GM21723 (cell line): Measurements from ENCODE around the gene RACK1.
A peak's percentile ranks its signal among the peaks of the same experiment; 100 is the strongest.

Experiments used
- ATAC-seq: cut with Tn5 transposase; IDR thresholded peaks from one replicate; pipeline ENCODE4 v1.9.1; 2021; ENCODE audit warnings: mild to moderate bottlenecking, moderate library complexity; ENCODE audit not compliant: unreplicated experiment

RACK1 gene

GRCh38 chr5:181259974-181260719 lies 16.4 kb upstream of the RACK1 start:
- peak; percentile 9 for ATAC-seq

GRCh38 chr5:181259283-181259682 lies 15.6 kb upstream of the RACK1 start:
- no peak for ATAC-seq

GRCh38 chr5:181258576-181258975 lies 14.9 kb upstream of the RACK1 start:
- no peak for ATAC-seq

GRCh38 chr5:181255836-181256578 lies 12.3 kb upstream of the RACK1 start:
- no peak for ATAC-seq

- ATAC-seq, result no peak
Measured at GRCh38 chr5:181255276-181255675, 11.6 kb upstream of the RACK1 start.

GRCh38 chr5:181248277-181248676 lies 4.6 kb upstream of the RACK1 start:
- no peak for ATAC-seq

GRCh38 chr5:181246276-181247049 lies 2.8 kb upstream of the RACK1 start:
- peak; percentile 46 for ATAC-seq

GRCh38 chr5:181245427-181246275 lies 1.9 kb upstream of the RACK1 start:
- ATAC-seq, result peak; percentile 5

GRCh38 chr5:181243018-181243563 lies 615 bp downstream of the RACK1 start:
- ATAC-seq, result no peak

- no peak for ATAC-seq
Measured at GRCh38 chr5:181242031-181242451, 1.7 kb downstream of the RACK1 start.

GRCh38 chr5:181241393-181241975 lies 2.2 kb downstream of the RACK1 start:
- no peak for ATAC-seq

GRCh38 chr5:181239062-181239663 lies 4.5 kb downstream of the RACK1 start:
- no peak for ATAC-seq

GRCh38 chr5:181237729-181238385 lies 5.8 kb downstream of the RACK1 start:
- ATAC-seq, result no peak

- no peak for ATAC-seq
Measured at GRCh38 chr5:181236954-181237641, 6.6 kb downstream of the RACK1 start.

- no peak for ATAC-seq
Measured at GRCh38 chr5:181236471-181236870, 7.2 kb downstream of the RACK1 start.

GRCh38 chr5:181235689-181236366 lies 7.9 kb downstream of the RACK1 start:
- no peak for ATAC-seq

GRCh38 chr5:181235323-181235688 lies 8.4 kb downstream of the RACK1 start:
- no peak for ATAC-seq
